ENCODE data around the gene EBPL.

- TF ChIP-seq CTCF (IDR thresholded peaks at IDR 0.05) (no peak), POLR2AphosphoS5 (IDR thresholded peaks at IDR 0.05) (no peak)
These were observed 10.2 kb upstream of the EBPL start for GRCh38 chr13:49701491-49701890.
